Pulmonary artery endothelial cell (primary cell): ENCODE results near the gene MYO5A. TPM values are rescaled to one million over a fixed set of nuclear protein-coding genes. Genes with fewer than 3 reads are reported as not detected.

Experiments
- DNase-seq: peaks from one replicate; pipeline ENCODE4 v3.0.0-alpha.2; 2011; ENCODE audit warnings: low read depth, low spot score
- total RNA-seq: library from RNA; depleted of rRNA; stranded (reverse); fragments of >200 nt; gene quantifications from 2 replicates; pipeline ENCODE4 v1.2.3, GENCODE V29; 2014

MYO5A gene
- total RNA-seq, 1 donor from 2014 or later = 183 TPM

DNA sequence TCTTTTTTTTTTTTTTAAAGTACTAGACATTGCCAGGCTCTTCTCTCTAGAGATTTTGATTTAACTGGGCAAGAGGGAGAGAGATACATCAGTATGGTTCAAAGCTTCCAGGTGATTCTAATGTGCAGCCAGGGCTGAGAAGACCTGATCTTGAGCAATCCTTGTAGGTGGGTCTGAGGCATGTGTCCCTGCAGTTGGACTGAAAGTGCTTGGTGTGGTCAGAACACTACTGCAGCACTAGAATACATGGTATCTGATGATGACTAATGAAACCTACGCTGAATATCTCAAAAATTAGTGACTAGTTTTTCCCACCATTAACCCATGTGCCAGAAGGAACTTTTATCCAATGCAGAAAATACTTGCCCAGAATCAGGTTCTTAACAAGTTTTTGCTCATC is 198.7 kb downstream of the MYO5A start:
- DNase-seq = no peak

DNA sequence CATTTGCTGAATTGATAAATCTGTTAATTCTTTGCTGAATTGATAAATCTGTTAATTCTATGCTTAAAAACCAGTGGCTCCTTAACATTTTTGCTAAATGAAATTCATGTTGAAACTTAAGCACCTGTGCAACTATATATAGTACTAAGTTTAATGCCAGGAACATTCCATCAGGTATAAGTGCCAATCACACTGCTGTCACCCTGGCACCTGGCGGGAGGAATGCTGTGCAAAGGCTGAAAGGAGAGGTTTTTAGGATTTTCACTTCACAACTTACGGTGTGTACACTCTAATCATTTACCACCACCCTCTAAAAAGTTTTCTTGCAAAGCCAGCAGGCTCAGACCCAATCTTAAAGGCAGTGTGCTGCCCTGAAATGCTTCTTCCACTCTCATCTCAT is 199.5 kb downstream of the MYO5A start:
- no peak for DNase-seq

DNA sequence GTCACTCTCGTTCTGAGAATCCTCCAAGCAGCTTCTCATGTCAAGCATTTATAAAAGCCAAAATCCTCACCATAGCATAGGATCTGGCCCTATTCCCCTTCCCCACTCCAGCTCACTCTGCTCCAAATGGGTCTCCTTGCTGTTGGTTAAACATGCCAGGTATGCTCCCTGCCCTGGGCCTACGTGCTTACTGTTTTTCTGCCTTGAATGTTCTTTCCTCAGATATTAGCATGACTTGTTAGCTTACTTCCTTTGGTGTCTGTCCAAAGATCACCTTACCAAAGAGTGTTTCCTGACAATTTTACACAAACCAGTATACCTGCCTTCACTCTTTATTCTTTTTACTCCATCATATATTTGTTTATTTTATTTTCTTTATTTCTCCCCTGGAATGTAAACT is 200.0 kb downstream of the MYO5A start:
- DNase-seq = no peak

DNA sequence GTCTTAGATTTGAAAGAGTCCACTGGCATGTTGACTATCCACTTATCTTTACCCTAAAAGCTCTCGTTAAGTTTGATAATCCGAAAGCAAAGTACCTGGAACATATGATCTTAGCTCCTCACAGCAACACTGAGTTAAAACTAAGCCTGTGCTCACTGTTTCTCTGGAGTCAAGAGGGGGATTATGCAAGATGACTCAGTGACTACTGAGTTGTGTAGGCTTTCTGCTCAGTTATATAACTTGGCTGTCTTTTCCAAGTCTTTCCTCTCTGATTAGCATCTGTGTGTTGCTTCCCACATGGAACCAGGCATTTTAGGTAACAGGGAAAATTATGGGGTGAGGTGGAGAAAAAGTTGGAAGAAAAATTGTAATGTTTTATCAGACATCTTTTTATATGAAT is 201.9 kb downstream of the MYO5A start:
- no peak for DNase-seq

DNA sequence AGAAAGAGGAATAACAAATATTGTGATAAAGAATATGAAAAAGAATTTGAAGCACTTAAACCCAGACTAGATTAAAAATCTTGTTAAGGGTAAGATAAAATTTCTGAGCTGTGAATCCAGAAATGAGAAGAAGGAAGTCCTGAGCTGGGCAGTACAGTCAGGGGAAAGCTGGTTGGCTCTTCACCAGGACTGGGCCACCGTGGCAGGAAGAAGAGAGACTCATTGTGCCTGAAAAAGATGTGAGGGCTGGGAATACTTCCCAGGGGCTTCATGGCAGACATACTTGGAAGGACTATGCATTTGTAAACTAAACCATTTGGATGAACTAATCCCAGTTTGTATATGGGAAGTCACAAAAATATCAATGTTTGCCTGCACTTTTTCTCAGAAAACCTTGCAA is 204.6 kb downstream of the MYO5A start:
- DNase-seq = no peak

DNA sequence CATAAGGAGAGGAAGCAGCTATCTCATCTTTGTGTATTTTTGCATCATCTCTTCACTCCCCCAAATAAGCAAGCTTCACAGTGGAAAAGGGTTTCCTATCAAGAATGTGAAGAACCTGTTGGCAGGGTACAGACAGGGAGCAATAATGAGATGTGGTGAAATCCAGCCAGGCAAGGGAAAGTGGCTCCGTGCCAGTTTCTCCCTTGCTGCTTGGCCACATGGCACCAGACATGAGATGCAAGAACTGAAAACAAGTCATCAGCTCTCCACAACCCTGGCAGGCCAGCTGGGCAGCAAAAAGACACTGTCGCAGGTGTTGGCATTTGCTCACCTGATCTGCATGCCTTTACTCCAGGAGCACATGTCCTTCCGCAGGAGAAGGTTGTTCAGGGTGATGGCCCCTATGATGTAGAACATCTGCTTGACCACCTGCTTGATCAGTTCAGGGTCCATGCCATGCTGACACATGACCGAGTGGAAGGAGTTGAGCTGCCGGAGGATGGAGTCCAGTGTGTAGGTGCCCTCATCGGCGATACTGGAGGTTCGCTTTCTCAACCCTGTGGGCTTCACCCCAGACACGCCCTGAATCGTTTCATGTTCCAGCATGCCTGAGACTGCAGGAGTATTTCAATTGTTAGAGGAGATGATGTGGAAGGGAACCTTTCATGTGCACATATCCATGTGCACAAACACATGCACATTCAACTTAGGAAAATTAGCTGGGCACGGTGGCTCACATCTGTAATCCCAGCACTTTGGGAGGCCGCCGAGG is 209.8 kb downstream of the MYO5A start:
- no peak for DNase-seq

DNA sequence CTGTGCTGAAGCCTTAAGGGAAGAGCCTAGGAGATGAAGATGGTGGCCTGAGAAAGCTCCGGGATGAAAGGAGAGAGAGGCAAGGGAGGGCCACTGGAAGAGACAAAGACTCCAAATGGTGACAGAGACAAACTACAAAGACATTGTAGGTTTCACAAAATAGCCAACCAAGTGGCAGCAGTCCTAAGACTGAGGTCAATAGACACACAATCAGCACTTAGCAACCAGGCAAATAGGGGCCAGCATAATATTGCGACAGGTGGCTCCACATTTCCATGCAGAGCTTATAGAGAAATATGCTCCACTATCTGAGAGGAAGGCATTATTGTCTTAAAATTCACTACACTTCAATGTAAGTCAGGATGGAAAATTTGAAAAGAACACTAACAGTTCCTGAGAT is 211.0 kb downstream of the MYO5A start:
- no peak for DNase-seq

DNA sequence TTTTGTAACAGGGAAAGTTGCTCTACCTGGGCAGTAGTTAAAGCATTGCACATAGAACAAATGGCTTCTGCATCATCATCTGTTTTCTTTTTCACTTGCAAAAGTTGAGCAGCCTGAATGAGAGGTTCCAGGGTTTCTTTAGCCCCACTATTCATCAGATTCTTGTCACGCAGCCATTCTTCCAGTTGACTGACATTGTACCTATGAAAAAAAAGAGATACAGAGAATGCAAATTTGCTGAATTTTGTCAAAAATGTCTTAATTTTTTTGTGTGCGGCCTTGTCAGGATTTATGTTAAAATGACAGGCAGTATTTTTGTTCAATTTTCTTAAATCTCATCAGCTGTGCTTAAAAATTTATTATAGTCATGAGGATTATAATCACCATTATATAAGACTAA is 211.7 kb downstream of the MYO5A start:
- no peak for DNase-seq

DNA sequence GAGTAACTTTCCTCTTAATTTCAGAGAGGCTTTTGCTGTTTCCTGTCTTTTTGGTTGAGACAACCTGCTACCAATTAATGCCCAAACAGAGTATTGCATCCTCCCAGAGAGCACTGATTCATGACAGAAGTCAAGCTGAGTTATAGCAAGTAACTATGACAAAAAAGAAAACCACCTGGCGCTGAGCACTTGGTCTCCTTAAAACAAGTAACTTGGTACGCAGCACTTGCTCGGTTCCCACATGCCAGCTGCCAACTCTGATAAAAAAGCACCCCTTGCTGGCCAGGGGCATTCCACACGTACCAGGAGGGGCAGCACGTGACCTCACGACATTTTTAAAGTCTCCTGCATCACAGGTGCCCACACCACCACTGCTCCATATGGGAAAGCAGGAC is 219.5 kb downstream of the MYO5A start:
- DNase-seq = no peak

DNA sequence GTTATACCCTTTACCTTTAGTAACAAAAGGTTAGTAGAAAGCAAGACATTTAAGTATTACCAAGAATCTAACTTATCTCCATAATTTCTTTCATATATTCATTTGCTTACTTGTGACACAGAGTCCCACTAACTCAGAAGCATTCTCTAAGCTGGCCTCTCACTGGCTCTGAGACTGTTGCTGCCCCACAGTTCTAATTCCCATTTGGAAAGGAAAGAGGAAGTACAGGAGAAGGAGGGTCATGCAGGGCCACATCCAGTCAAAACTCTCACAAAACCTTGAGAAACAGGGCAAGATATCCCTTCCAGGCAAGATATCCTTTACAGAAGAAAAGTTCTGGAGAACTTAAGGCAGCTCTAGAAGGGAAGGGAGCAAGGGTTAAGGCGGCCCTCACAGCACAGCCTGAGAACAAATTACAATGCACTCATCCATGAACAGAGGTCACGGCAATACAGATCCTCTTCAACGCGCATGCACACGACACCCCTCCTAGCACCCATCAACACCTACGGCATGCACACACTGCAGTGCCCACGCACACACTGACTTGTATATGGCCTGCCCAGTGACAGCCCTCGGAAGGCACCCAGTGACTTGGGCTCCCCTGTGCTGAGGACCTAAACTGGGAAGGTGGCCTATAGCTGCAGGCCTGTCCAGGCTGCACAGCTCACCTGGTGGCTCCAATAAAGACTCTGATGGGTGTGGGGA is 220.1 kb downstream of the MYO5A start:
- no peak for DNase-seq

DNA sequence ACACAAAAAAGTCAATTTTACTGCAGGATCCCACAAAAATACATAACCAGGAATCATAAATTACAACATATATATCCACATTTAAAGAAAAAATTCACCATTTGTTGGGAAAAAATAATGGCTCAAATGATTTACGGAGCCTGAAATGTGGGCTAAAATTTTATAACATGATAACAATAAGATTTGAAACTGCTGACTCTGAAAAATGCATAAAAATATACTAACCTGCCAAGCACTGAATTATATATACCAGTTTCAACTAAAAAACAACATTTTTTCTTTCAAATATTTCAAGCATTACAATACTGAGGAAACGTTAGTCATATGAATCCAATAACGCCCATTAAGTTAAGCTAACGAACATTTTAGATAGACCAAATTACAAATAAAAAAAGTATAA is 220.8 kb downstream of the MYO5A start:
- DNase-seq = no peak

DNA sequence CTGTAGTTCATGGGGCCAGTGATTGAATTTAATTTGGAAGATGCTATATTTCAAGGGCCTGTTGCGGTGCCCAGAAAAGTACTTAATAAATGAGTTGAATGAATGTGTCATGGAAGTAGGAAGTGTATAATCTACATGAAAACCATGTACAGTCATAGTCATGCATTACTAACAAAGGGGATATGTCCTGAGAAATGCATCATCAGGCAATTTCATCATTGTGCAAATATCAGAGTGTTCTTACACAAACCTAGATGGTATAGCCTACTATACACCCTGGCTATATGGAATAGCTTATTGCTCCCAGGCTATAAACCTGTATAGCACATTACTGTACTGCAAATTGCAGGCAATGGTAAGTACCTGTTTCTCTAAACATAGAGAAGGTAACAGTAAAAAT is 222.4 kb downstream of the MYO5A start:
- DNase-seq = no peak

DNA sequence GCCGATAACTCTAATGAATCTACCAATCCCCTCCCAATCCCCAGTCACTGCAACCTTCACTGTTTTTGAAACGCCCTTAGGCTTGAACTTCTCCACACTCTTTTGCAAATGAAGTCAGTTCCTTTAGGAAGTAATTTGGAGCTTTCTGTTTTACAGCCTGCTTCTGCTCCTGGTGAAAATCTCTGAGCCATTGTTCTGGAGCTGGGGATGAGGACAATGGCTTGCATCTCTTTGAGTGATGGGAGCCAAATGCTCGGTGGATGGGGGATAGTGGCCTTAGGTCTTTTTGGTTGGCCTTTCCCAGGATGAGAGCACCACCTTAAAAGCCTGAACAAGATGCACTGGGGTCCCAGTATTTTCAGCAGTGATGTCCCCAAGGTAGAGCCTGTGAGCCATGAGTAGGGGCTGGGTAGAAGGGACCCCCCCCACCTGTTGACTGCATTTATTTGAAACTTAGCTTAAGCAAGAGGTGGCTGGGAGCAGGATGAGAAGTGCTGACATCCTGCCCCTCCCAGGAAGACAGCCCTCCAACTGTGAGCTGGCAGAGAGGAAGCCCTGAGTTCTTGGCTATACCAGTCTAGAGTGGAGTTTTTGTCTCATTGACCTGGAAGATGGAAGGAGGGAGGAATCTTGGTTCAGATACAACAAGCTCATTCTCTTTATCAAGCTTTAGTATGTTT is 225.4 kb downstream of the MYO5A start:
- DNase-seq = no peak

DNA sequence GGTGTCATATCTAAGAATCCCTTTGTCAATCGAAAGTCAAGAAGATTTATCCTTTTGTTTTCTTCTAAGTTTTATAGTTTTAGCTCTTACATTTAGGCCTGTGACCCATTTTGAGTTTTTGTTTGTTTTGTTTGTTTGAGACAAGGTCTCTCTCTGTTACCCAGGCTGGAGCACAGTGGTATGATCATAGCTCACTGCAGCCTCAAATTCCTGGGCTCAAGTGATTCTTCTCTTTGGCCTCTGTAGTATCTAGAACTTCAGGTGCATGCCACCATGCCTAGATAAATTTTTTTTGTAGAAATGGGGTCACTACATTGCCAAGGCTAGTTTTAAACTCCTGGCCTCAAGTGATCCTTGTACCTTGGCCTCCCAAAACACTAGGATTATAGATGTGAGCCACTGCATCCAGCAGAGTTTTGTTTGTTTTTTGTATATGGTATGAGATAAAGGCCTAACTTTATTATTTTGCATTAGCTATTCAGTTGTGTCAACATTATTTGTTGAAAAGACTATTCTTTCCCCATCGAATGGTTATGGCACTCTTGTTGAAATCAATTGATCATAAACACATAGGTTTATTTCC is 227.3 kb downstream of the MYO5A start:
- DNase-seq = no peak

DNA sequence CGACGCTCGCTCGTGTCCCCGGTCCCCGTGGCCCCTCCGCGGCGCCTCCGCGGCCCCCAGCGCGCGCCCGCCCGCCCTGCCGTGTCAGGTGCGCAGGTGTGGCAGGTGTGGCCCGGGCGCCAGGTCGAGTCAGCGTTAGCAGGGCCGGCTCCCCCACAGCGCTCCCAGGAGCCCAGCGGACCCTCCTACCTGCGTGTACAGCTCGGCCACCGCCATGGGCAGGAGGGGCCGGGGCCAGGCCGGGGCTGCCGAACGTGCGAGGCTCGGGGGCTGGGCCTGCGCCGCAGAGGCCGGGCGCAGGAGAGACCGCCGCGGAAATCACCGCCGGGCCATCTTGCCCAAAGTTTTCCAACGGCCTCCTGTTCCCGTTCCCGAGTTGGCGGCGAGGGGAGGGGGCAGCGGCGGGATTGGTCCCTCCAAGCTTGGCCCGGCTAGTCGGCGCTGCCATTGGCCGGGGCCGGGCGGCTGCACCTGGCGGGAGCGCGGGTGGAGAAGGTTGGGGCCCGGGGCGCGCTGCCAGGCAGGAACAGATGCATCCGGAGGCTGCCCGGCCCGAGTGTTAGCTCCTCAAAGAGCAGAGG is 233.2 kb downstream of the MYO5A start, which contains the start of gene MYO5C:
Gene MYO5C (minus strand): TSS at position 384 of the 581 bp plus-strand sequence. CDS start 168 bp downstream, at position 216.
- DNase-seq = peak; percentile 81

DNA sequence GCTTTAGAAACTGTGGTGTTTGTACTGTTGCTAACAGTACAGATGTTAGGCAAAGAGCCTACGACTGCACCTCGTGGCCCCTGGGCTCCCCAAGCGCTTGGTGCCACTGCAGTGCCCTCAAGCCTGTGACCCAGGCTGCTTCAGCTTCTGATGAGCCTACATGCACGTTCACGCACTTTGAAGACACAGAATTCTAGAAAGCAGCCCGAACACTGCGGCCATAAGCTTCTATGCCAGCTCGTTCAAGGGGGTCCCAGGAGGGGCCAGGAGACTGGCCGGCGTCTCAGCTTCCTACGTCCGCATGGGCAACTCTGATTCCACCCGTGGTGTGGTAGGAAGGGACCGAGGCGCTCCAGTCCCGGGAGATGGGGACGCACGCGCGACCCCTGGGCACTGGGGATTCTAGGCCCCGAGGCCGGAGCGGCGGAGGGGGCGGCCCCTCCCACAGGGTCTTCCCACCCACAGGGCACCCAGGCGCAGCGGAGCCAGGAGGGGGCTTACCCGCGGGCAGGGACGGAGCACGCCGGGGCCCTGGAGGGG is 233.7 kb downstream of the MYO5A start:
- DNase-seq = no peak

DNA sequence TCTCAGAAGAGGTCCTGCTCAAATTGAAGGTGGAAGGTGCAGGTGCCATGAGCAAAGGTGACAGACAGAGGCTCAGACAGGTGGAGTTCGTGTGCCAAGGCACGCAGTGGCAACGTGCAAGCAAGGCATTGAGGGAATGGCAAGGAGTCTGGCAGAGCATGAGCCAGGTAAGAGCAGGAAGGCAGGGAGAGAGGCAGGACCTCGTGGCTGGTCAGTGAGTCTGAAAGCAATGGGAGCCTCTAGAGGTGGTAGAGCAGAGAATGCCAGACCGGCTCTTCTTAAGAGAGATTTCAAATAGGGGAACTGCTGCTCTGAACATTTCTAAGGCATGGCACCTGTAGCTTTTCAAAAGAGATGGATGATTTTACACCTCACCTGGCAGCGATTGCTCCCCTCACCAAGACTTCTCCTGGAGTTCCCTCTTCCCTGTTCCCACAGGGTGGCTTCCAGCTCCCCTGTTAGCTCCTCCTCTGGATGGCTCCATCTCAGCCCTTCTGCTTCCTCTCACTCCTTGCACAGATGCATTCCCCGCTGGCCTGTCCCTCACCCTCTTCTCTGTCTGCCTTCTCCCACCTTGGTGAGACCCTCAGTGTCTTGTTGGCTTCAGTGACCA is 235.8 kb downstream of the MYO5A start:
- no peak for DNase-seq

DNA sequence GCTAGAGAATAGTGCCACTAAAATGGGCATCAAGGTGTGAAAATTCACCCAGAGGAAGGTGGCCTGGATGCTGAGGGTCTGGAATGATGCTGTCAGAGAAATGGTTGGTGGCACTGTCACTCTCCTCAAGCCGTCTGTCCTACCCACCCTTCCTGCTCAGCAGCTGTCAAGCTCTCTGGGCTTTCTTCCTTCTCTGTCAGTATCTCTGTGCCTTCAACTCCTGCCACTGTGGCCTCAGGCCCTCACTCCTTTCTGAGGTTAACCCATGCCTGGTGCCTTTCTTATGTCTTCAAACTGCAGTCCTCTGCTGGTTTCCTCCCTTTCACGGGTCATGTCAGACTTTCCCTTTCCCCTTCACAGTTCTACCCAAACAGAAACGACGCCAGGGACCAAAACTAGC is 237.5 kb downstream of the MYO5A start:
- no peak for DNase-seq

DNA sequence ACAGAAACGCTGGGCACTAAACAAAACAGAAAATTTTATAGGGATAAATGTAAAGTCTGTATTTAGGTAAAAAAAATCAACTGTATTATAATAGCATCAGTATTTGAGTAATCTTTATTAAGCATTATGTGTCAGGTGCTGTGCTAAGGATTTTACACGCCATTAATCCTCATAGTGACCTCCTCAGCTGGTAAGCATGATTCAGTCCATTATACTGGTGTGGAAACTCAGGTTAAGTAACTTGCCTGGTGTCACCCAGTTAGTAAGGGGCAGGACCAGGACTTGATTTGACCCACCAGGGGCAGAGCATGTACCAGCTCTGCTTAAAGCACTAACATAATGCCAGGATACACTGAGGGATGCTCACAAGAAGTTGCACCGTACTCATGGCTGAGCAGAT is 237.9 kb downstream of the MYO5A start:
- DNase-seq = no peak

DNA sequence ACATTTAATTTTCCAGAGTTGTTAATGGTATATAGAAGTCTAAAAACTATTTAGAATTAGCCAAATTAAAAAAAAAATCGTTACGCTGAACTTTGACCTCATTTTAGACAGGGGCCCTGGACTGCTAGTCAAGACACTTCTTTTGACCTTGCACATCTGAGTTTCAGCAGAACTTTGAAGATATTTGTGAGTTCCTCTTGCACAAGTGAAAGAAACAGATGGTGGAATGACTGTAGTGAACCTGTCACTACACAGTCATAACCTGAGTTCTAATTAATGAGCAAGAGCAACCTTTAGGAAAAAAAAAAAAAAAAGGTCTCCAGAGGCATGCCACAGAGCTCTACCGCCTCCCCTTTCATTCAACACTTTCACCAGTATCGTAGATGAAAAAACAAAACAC is 238.4 kb downstream of the MYO5A start:
- no peak for DNase-seq

DNA sequence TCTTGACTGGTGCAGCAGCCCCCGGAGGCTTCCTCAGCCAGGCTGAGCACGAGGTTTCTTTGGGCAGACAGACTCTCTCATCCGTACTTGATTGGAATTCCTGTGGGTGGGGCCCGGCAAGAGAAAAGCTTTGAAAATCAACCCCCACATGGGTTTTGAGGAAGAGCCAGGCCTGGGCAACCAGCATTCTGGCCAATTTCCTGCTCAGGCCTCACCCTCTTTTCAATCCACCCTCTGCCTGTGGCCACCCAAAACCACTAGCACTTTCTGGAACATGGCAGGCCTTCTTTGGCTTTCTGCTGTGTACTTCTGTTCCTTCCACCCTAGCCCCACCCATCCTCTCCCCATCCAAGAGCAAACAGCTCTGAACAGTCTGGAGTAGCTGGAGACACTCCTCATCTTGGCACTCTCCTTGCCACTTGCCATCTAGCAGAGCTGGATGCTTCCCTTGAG is 239.0 kb downstream of the MYO5A start:
- DNase-seq = no peak
